ENCODE data around the gene VPS4A. TPM values are rescaled to one million over a fixed set of nuclear protein-coding genes. Genes with fewer than 3 reads are reported as not detected.

Gene VPS4A
- polyA plus RNA-seq, 1 experiment, result 12.8 TPM

- DNase-seq (ENCODE audit: low read depth, low spot score), result no peak
- no peak overlapping the region for H3K27ac ChIP-seq (ENCODE audit: low read depth, low read length)
- no peaks in the 10 kb centered on the region; the same call in 1 of the 2 replicates for H3K9me3 ChIP-seq (ENCODE audit: control insufficient read depth, insufficient read depth, low read length)
- no peak overlapping the region for H3K4me3 ChIP-seq (ENCODE audit: low read depth, low read length)
- CTCF ChIA-PET, result no interaction called here
- TF ChIP-seq CTCF (IDR thresholded peaks at IDR 0.05; ENCODE audit: low read depth, low read length), result no peak
- POLR2A ChIA-PET, result no interaction called here
- no peaks in the 10 kb centered on the region for H3K27me3 ChIP-seq (ENCODE audit: control insufficient read depth, insufficient read depth, low read length)
Observed at GRCh38 chr16:69334696-69335095, 23.5 kb downstream of the VPS4A start.

DNA sequence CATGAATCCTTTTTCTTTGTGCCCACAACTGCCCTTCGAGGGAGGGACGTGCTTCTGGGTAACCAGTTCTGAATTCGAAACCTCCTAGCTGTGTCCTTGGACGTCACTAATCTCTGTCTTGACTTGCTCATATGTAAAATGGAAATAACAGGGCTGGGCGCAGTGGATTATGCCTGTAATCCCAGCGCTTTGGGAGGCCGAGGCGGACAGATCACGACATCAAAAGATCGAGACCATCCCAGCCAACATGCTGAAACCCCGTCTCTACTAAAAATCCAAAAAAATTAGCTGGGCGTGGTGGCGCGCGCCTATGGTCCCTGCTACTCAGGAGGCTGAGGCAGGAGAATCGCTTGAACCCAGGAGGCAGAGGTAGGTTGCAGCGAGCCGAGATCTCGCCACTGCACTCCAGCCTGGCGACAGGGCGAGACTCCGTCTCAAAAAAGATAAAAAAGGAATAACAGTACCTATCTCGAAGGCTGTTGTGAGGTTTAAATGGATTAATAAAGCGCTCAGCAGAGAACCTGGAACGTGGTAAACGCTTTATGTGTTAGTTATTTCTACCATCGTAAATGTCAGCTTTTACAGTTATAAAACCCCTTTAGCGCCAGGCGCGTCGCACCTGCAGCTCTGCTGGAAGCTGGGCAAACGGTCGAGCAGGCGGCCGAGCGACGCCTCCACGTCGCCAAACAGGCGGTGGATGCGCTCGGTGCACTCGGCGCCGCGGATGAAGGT lies 27.6 kb downstream of the VPS4A start:
- H3K4me3 ChIP-seq (ENCODE audit: low read depth, low read length), result peak overlapping the region; percentile 94
- TF ChIP-seq CTCF (IDR thresholded peaks at IDR 0.05; ENCODE audit: low read depth, low read length), result no peak
- ChIA-PET CTCF (interaction anchor here (0.6 kb wide), 1 partner anchor 188 kb away, joined by 4 read pairs; no protein-coding TSS in a partner anchor), POLR2A (interaction anchor here (0.7 to 1.1 kb wide), 2 partner anchors 10 to 53 kb away, joined by 3 read pairs; no protein-coding TSS in a partner anchor)
- H3K9me3 ChIP-seq (ENCODE audit: control insufficient read depth, insufficient read depth, low read length), result no peaks in the 10 kb centered on the region; the same call in 1 of the 2 replicates
- peak overlapping the region; percentile 80 for H3K27ac ChIP-seq (ENCODE audit: low read depth, low read length)
- DNase-seq (ENCODE audit: low read depth, low spot score), result no peak
- H3K27me3 ChIP-seq (ENCODE audit: control insufficient read depth, insufficient read depth, low read length), result no peaks in the 10 kb centered on the region

GRCh38 chr16:69339289-69340094 lies 28.3 kb downstream of the VPS4A start, which contains the start of the genes COG8 and NIP7:
Gene COG8, minus strand, starts transcription at chr16:69339564. Its CDS starts 12 bp downstream, at chr16:69339552.
Gene NIP7, plus strand, starts transcription at chr16:69339772. Its CDS starts 58 bp downstream, at chr16:69339830.
- ChIA-PET CTCF (no interaction called here), POLR2A (interaction anchor here (0.9 to 1.1 kb wide), 2 partner anchors 11 kb away, joined by 3 read pairs; no protein-coding TSS in a partner anchor)
- peak; percentile 79 for TF ChIP-seq CTCF (IDR thresholded peaks at IDR 0.05; ENCODE audit: low read depth, low read length)
- Histone ChIP-seq H3K4me3 (ENCODE audit: low read depth, low read length) (peak within 1 kb of the TSS; percentile 94), H3K27ac (ENCODE audit: low read depth, low read length) (peak within 1 kb of the TSS; percentile 80), H3K27me3 (ENCODE audit: control insufficient read depth, insufficient read depth, low read length) (no peaks in the 10 kb centered on the region), H3K9me3 (ENCODE audit: control insufficient read depth, insufficient read depth, low read length) (no peaks in the 10 kb centered on the region; the same call in 1 of the 2 replicates)
- peak; percentile 97 for DNase-seq (ENCODE audit: low read depth, low spot score)

GRCh38 chr16:69340095-69340644 lies 29.0 kb downstream of the VPS4A start:
- POLR2A ChIA-PET, result interaction anchor here (0.9 kb wide), 1 partner anchor 11 kb away, joined by 3 read pairs; no protein-coding TSS in a partner anchor
- CTCF ChIA-PET, result no interaction called here
- Histone ChIP-seq H3K4me3 (ENCODE audit: low read depth, low read length) (peak overlapping the region; percentile 94), H3K9me3 (ENCODE audit: control insufficient read depth, insufficient read depth, low read length) (no peaks in the 10 kb centered on the region; the same call in 1 of the 2 replicates), H3K27me3 (ENCODE audit: control insufficient read depth, insufficient read depth, low read length) (no peaks in the 10 kb centered on the region), H3K27ac (ENCODE audit: low read depth, low read length) (peak overlapping the region; percentile 80)
- TF ChIP-seq CTCF (IDR thresholded peaks at IDR 0.05; ENCODE audit: low read depth, low read length), result no peak
- DNase-seq (ENCODE audit: low read depth, low spot score), result no peak

Data from AG04450 (cell line).